Keratinocyte (primary cell): ENCODE results near the gene CD8A.

Experiments
- EZH2 ChIP-seq: IDR thresholded peaks from one replicate; pipeline ENCODE4 v1.6.1; 2012; ENCODE audit warnings: inconsistent platforms, mild to moderate bottlenecking, low read length, moderate library complexity
- TF ChIP-seq, protein P1 (sequence below), 3 experiments: IDR thresholded peaks in 1 of 3; conservative IDR thresholded peaks in 1 of 3; optimal IDR thresholded peaks in 1 of 3; 2 replicates in 2 of 3; 3 replicates in 1 of 3; pipeline versions ENCODE3 to v1.5.1; 2011; ENCODE audit warnings: low read length in 3 of 3, mild to moderate bottlenecking in 3 of 3, moderate library complexity in 2 of 3, control low read depth in 1 of 3, inconsistent platforms in 1 of 3; ENCODE audit not compliant: insufficient read depth in 2 of 3; ENCODE audit errors: extremely low read depth in 1 of 3

DNA sequence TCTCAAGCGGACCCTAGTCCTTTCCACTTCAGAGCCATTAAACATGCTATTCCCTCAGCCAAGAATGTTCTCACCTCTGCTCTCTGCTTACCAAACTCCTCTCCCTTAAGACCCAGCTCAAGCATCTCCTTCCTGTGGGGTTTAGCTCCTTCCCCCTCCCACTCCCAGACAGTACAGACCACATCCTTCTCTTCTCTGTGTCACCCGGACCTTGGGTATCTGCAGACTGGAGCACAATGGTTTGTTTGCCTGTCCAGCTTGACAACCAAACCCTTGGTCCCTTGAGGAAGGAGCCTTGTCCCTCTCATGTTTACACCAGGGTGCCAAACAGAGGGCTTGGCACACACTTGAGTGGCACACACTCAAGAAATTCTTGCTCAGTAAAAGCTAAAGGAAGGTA is 4.1 kb upstream of the CD8A start:
- TF ChIP-seq, protein P1, sequence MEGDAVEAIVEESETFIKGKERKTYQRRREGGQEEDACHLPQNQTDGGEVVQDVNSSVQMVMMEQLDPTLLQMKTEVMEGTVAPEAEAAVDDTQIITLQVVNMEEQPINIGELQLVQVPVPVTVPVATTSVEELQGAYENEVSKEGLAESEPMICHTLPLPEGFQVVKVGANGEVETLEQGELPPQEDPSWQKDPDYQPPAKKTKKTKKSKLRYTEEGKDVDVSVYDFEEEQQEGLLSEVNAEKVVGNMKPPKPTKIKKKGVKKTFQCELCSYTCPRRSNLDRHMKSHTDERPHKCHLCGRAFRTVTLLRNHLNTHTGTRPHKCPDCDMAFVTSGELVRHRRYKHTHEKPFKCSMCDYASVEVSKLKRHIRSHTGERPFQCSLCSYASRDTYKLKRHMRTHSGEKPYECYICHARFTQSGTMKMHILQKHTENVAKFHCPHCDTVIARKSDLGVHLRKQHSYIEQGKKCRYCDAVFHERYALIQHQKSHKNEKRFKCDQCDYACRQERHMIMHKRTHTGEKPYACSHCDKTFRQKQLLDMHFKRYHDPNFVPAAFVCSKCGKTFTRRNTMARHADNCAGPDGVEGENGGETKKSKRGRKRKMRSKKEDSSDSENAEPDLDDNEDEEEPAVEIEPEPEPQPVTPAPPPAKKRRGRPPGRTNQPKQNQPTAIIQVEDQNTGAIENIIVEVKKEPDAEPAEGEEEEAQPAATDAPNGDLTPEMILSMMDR (optimal IDR thresholded peaks at IDR 0.05 in 1 of 3, IDR thresholded peaks at IDR 0.05 in 1 of 3, conservative IDR thresholded peaks at IDR 0.05 in 1 of 3; ENCODE audit: extremely low read depth in 1 of 3, insufficient read depth in 2 of 3, low read length in 3 of 3): no peak
- no peak for TF ChIP-seq EZH2
